ENCODE data around the gene MUC13.
A peak's percentile ranks its signal among the peaks of the same experiment; 100 is the strongest.

The MUC13 gene

GRCh38 chr3:124881976-124882697 is 52.4 kb downstream of the MUC13 start:
- Histone ChIP-seq H2AFZ (ENCODE audit: low read length) (no peak overlapping the region), H3K14ac (ENCODE audit: low read length) (no peak overlapping the region), H2BK120ac (ENCODE audit: low read depth, low read length) (peak overlapping the region; percentile 65), H3K9me3 (replicated peaks in 1 of 2; ENCODE audit: control insufficient read depth in 2 of 2, insufficient read depth in 1 of 2, low read depth in 1 of 2, low read length in 2 of 2) (no peaks in the 10 kb centered on the region), H3K4me2 (ENCODE audit: insufficient read depth, low read length, poor library complexity, severe bottlenecking) (peak overlapping the region; percentile 34), H2AK5ac (ENCODE audit: low read depth, low read length) (peak overlapping the region; percentile 38), H3K23ac (ENCODE audit: low read depth, low read length, poor library complexity) (no peak overlapping the region), H4K91ac (ENCODE audit: low read depth, low read length, poor library complexity) (no peak overlapping the region), H4K8ac (ENCODE audit: low read depth, low read length) (no peak overlapping the region), H3K4ac (ENCODE audit: low read length) (no peak overlapping the region), H3K27me3 (ENCODE audit: control insufficient read depth in 3 of 3, insufficient read depth in 3 of 3, low read depth in 1 of 3, low read length in 3 of 3) (no peaks in the 10 kb centered on the region), H3K27ac (replicated peaks; ENCODE audit: low read length) (peak overlapping the region; percentile 87), H3K9ac (ENCODE audit: low read depth, low read length, poor library complexity) (peak overlapping the region; percentile 65), H2BK12ac (ENCODE audit: low read length) (peak overlapping the region; percentile 42), H3K18ac (ENCODE audit: low read length) (peak overlapping the region; percentile 95), H2BK5ac (ENCODE audit: low read length) (no peak overlapping the region), H3K4me3 (ENCODE audit: low read length in 2 of 2) (no peak overlapping the region), H2BK15ac (ENCODE audit: low read length) (peak overlapping the region; percentile 23), H3K36me3 (replicated peaks in 1 of 2; ENCODE audit: control insufficient read depth in 2 of 2, insufficient read depth in 2 of 2, low read length in 2 of 2) (no peaks in the 10 kb centered on the region), H3K79me1 (ENCODE audit: low read depth, low read length) (no peaks in the 10 kb centered on the region), H3K4me1 (ENCODE audit: control insufficient read depth in 2 of 2, insufficient read depth in 1 of 2, low read depth in 1 of 2, low read length in 2 of 2) (peaks cover 20 to 30% of the 10 kb centered on the region in 2 donors)
- DNase-seq (ENCODE audit: low spot score) = no peak
- WGBS, 2 donors (ENCODE audit: extremely low coverage in 2 of 2, insufficient read length in 2 of 2, insufficient replicate concordance in 1 of 2) = no CpG with 5 or more reads among the region's 11 CpGs

- H3K4me2 ChIP-seq (ENCODE audit: insufficient read depth, low read length, poor library complexity, severe bottlenecking) = no peak overlapping the region
- no peak overlapping the region for H4K8ac ChIP-seq (ENCODE audit: low read depth, low read length)
- no peak overlapping the region for H3K4ac ChIP-seq (ENCODE audit: low read length)
- no peak overlapping the region for H3K14ac ChIP-seq (ENCODE audit: low read length)
- no peak overlapping the region for H2AFZ ChIP-seq (ENCODE audit: low read length)
- H2AK5ac ChIP-seq (ENCODE audit: low read depth, low read length) = no peak overlapping the region
- H3K36me3 ChIP-seq (replicated peaks in 1 of 2; ENCODE audit: control insufficient read depth in 2 of 2, insufficient read depth in 2 of 2, low read length in 2 of 2) = no peaks in the 10 kb centered on the region
- DNase-seq (ENCODE audit: low spot score) = no peak
- H2BK15ac ChIP-seq (ENCODE audit: low read length) = no peak overlapping the region
- H2BK12ac ChIP-seq (ENCODE audit: low read length) = no peak overlapping the region
- H4K91ac ChIP-seq (ENCODE audit: low read depth, low read length, poor library complexity) = no peak overlapping the region
- H2BK5ac ChIP-seq (ENCODE audit: low read length) = no peak overlapping the region
- no peak overlapping the region for H3K18ac ChIP-seq (ENCODE audit: low read length)
- no peaks in the 10 kb centered on the region for H3K79me1 ChIP-seq (ENCODE audit: low read depth, low read length)
- H3K4me3 ChIP-seq (ENCODE audit: low read length in 2 of 2) = no peak overlapping the region
- no peak overlapping the region for H2BK120ac ChIP-seq (ENCODE audit: low read depth, low read length)
- no peak overlapping the region for H3K9ac ChIP-seq (ENCODE audit: low read depth, low read length, poor library complexity)
- H3K27ac ChIP-seq (replicated peaks; ENCODE audit: low read length) = no peak overlapping the region
- no peak overlapping the region for H3K23ac ChIP-seq (ENCODE audit: low read depth, low read length, poor library complexity)
- H3K9me3 ChIP-seq (replicated peaks in 1 of 2; ENCODE audit: control insufficient read depth in 2 of 2, insufficient read depth in 1 of 2, low read depth in 1 of 2, low read length in 2 of 2) = no peaks in the 10 kb centered on the region
- H3K4me1 ChIP-seq (ENCODE audit: control insufficient read depth in 2 of 2, insufficient read depth in 1 of 2, low read depth in 1 of 2, low read length in 2 of 2) = peaks cover 20 to 29% of the 10 kb centered on the region in 2 donors
- H3K27me3 ChIP-seq (ENCODE audit: control insufficient read depth in 3 of 3, insufficient read depth in 3 of 3, low read depth in 1 of 3, low read length in 3 of 3) = no peaks in the 10 kb centered on the region
Observed at GRCh38 chr3:124879337-124879680, 55.2 kb downstream of the MUC13 start.

GRCh38 chr3:124878561-124879336 is 55.8 kb downstream of the MUC13 start:
- no peak overlapping the region for H2AK5ac ChIP-seq (ENCODE audit: low read depth, low read length)
- H2BK5ac ChIP-seq (ENCODE audit: low read length) = no peak overlapping the region
- no peak overlapping the region for H4K8ac ChIP-seq (ENCODE audit: low read depth, low read length)
- no peak overlapping the region for H2BK15ac ChIP-seq (ENCODE audit: low read length)
- H3K4ac ChIP-seq (ENCODE audit: low read length) = no peak overlapping the region
- no peak overlapping the region for H3K14ac ChIP-seq (ENCODE audit: low read length)
- no CpG with 5 or more reads among the region's 6 CpGs for WGBS, 2 donors (ENCODE audit: extremely low coverage in 2 of 2, insufficient read length in 2 of 2, insufficient replicate concordance in 1 of 2)
- H2BK12ac ChIP-seq (ENCODE audit: low read length) = no peak overlapping the region
- H3K79me1 ChIP-seq (ENCODE audit: low read depth, low read length) = no peaks in the 10 kb centered on the region
- H3K4me3 ChIP-seq (ENCODE audit: low read length in 2 of 2) = no peak overlapping the region
- H2AFZ ChIP-seq (ENCODE audit: low read length) = no peak overlapping the region
- no peak overlapping the region for H3K4me2 ChIP-seq (ENCODE audit: insufficient read depth, low read length, poor library complexity, severe bottlenecking)
- no peak for DNase-seq (ENCODE audit: low spot score)
- H3K36me3 ChIP-seq (replicated peaks in 1 of 2; ENCODE audit: control insufficient read depth in 2 of 2, insufficient read depth in 2 of 2, low read length in 2 of 2) = no peaks in the 10 kb centered on the region
- no peaks in the 10 kb centered on the region for H3K9me3 ChIP-seq (replicated peaks in 1 of 2; ENCODE audit: control insufficient read depth in 2 of 2, insufficient read depth in 1 of 2, low read depth in 1 of 2, low read length in 2 of 2)
- H3K4me1 ChIP-seq (ENCODE audit: control insufficient read depth in 2 of 2, insufficient read depth in 1 of 2, low read depth in 1 of 2, low read length in 2 of 2) = peaks cover 17 to 24% of the 10 kb centered on the region in 2 donors
- no peak overlapping the region for H3K18ac ChIP-seq (ENCODE audit: low read length)
- H3K27ac ChIP-seq (replicated peaks; ENCODE audit: low read length) = no peak overlapping the region
- H3K27me3 ChIP-seq (ENCODE audit: control insufficient read depth in 3 of 3, insufficient read depth in 3 of 3, low read depth in 1 of 3, low read length in 3 of 3) = no peaks in the 10 kb centered on the region
- H3K23ac ChIP-seq (ENCODE audit: low read depth, low read length, poor library complexity) = no peak overlapping the region
- H2BK120ac ChIP-seq (ENCODE audit: low read depth, low read length) = no peak overlapping the region
- H4K91ac ChIP-seq (ENCODE audit: low read depth, low read length, poor library complexity) = no peak overlapping the region
- no peak overlapping the region for H3K9ac ChIP-seq (ENCODE audit: low read depth, low read length, poor library complexity)

GRCh38 chr3:124877674-124878073 is 56.9 kb downstream of the MUC13 start:
- no CpG with 5 or more reads among the region's 3 CpGs for WGBS, 2 donors (ENCODE audit: extremely low coverage in 2 of 2, insufficient read length in 2 of 2, insufficient replicate concordance in 1 of 2)
- no peak overlapping the region for H3K27ac ChIP-seq (replicated peaks; ENCODE audit: low read length)
- H3K4me1 ChIP-seq (ENCODE audit: control insufficient read depth in 2 of 2, insufficient read depth in 1 of 2, low read depth in 1 of 2, low read length in 2 of 2) = peaks cover 13 to 19% of the 10 kb centered on the region in 2 donors
- no peak overlapping the region for H2AFZ ChIP-seq (ENCODE audit: low read length)
- no peak overlapping the region for H3K14ac ChIP-seq (ENCODE audit: low read length)
- no peak overlapping the region for H3K23ac ChIP-seq (ENCODE audit: low read depth, low read length, poor library complexity)
- no peaks in the 10 kb centered on the region for H3K9me3 ChIP-seq (replicated peaks in 1 of 2; ENCODE audit: control insufficient read depth in 2 of 2, insufficient read depth in 1 of 2, low read depth in 1 of 2, low read length in 2 of 2)
- no peak for DNase-seq (ENCODE audit: low spot score)
- no peak overlapping the region for H2BK15ac ChIP-seq (ENCODE audit: low read length)
- H3K79me1 ChIP-seq (ENCODE audit: low read depth, low read length) = no peaks in the 10 kb centered on the region
- no peak overlapping the region for H3K4me3 ChIP-seq (ENCODE audit: low read length in 2 of 2)
- H3K27me3 ChIP-seq (ENCODE audit: control insufficient read depth in 3 of 3, insufficient read depth in 3 of 3, low read depth in 1 of 3, low read length in 3 of 3) = no peaks in the 10 kb centered on the region
- no peak overlapping the region for H3K9ac ChIP-seq (ENCODE audit: low read depth, low read length, poor library complexity)
- no peak overlapping the region for H4K91ac ChIP-seq (ENCODE audit: low read depth, low read length, poor library complexity)
- no peak overlapping the region for H2BK120ac ChIP-seq (ENCODE audit: low read depth, low read length)
- H3K4ac ChIP-seq (ENCODE audit: low read length) = no peak overlapping the region
- no peak overlapping the region for H2BK5ac ChIP-seq (ENCODE audit: low read length)
- H3K36me3 ChIP-seq (replicated peaks in 1 of 2; ENCODE audit: control insufficient read depth in 2 of 2, insufficient read depth in 2 of 2, low read length in 2 of 2) = no peaks in the 10 kb centered on the region
- H3K18ac ChIP-seq (ENCODE audit: low read length) = no peak overlapping the region
- H2BK12ac ChIP-seq (ENCODE audit: low read length) = no peak overlapping the region
- no peak overlapping the region for H2AK5ac ChIP-seq (ENCODE audit: low read depth, low read length)
- no peak overlapping the region for H4K8ac ChIP-seq (ENCODE audit: low read depth, low read length)
- no peak overlapping the region for H3K4me2 ChIP-seq (ENCODE audit: insufficient read depth, low read length, poor library complexity, severe bottlenecking)

All from neuronal stem cell (in vitro differentiated cells).